GM18505 (cell line): ENCODE results near the gene COMMD3.
A peak's percentile ranks its signal among the peaks of the same experiment; 100 is the strongest.

Experiments
- ATAC-seq: cut with Tn5 transposase; IDR thresholded peaks from one replicate; pipeline ENCODE4 v1.9.1; 2021; ENCODE audit not compliant: unreplicated experiment
- POLR2A ChIP-seq: IDR thresholded peaks from 4 replicates; pipeline ENCODE4 v1.6.1; 2011; ENCODE audit warnings: borderline replicate concordance; ENCODE audit not compliant: insufficient read depth, insufficient read length; ENCODE audit errors: extremely low read depth

The COMMD3 gene

DNA sequence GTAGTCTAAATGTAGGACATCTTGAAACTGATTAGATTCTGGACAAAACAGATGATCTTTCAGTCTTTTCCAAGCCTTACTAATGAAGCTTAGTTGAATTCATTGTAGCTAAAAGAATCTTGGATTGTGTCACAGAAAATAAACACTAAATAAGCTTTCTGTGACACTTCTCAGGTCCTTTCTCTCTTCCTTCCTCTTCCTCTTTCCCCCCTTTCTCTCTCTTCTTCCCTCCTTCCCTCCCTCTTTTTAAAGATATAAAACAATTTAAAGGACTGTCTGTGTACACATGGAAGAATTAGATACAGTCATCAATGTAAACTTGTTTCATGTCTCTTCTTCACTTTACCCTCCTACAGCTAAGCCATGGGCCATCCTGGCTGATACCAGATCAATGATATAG, 5.3 kb upstream of the COMMD3 start:
- ATAC-seq = no peak
- no peak for TF ChIP-seq POLR2A

DNA sequence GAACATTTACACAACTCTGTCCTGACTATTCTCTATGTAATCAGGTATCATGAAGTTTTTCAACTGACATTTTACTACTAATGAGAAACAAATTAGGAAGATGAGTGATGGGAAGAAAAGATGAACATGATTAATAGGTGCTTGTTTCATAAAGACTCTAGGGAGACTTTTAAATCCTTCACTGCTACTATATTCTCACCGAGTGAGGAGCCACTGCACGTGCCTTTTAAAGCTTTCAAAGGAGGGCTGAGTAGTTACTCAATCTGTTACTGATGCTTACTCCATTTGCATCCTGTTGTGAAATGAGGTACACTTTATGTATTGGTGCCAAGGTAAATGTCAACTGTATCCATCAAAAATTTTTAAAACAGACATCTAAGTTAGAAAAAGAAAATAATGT, 1.3 kb upstream of the COMMD3 start:
- no peak for TF ChIP-seq POLR2A
- ATAC-seq = no peak

DNA sequence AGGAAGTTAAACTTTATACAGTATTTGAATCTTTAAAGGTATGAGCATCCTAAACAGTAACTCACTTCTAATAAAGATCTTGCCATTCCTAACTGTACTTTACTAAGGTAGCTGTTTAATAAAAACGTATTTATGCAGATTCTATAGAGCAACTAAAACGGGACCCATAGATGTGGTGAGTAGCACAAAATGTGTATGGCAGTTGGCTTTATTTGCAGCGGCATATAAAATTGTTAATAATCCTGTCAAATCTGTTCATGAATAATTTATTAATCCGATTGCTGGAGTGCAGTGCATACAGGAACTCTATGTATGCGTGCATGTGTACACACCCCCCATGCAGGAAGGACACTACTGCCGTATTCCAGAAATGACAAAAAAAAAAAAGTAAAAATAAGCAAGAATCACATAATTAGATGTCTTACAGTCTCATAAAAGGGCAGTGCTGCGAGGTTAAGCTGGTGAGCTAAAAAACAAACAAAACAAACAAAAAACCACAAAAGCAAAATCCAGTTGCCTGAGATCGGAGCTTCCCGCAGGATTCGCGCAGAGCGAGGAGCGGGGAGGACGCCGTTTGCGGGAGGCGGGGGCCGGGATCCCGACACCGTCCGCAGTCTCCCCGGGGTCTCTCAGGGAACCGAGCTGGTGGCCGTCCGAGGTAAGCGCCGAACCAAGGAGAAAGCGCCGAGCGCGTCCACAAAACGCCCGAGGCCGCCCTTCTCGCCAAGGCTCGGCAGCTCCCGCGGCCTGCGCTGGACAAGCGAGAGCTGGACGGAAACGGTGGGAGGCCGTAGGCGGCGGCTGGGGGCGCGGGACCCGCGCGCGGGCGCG, 518 bp upstream of the COMMD3 start:
- ATAC-seq = peak; percentile 26
- TF ChIP-seq POLR2A = no peak

DNA sequence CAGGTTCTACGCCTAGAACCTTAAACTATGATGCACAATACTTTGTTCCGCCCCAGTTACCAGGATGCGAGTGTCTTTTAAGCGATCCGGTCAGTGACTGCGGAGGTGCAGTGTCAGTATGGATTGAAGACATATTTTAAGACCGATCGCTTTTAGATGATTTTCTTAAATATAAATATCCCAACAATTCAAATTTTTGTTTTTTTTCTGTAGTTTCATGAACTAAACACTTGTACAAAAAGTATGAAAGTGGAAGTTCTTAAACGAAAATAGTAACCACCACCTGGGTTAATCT, 835 bp downstream of the COMMD3 start:
- peak; percentile 15 for ATAC-seq

DNA sequence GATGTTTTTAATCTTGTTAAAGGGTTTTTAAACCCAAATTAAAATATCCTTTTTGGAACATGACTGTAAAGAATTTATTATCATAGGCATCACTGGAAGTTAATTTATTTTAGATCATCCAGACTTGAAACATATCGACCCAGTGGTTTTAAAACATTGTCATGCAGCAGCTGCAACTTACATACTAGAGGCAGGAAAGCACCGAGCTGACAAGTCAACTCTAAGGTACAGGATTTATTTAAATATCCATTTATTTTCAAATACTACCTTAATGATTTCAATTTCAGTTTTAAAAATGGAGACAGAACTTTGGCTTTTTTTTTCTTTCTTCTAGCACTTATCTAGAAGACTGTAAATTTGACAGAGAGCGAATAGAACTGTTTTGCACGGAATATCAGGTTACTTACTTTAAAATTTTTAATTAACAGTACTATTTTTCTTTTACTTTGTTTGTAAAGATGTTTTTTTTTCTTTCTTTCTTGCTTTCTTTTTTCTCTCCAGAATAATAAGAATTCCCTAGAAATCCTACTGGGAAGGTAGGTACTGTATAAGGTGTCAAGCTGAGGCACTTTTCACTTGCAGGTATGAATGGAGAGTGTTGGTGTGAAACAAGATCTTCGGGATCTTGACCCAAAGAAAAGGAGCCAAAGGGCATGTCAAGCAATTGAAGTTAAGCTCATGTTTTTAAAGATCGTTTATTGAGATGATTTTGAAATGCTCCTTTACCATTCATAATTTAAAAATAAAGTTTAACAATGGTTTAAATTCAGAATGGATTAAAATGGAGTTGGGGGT, 1.8 kb downstream of the COMMD3 start:
- ATAC-seq = no peak
- no peak for TF ChIP-seq POLR2A

More for the DNA sequence above, 835 bp downstream of the COMMD3 start:
- no peak for TF ChIP-seq POLR2A

DNA sequence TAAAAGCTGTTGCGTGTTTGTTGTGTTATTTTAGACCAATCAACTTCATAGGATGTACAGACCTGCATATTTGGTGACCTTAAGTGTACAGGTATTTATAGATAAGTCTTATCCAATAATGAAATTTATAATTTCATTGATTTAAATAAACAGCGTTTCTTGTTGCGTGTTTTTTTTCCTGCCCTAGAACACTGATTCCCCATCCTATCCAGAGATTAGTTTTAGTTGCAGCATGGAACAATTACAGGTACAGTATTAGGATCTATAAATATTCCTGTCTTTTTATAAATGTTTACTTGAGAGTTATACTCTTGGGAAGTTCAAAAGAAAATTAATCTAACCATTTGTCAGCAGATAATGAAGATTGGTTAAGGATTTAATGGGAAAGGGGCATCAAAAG, 2.6 kb downstream of the COMMD3 start:
- no peak for ATAC-seq
- no peak for TF ChIP-seq POLR2A

DNA sequence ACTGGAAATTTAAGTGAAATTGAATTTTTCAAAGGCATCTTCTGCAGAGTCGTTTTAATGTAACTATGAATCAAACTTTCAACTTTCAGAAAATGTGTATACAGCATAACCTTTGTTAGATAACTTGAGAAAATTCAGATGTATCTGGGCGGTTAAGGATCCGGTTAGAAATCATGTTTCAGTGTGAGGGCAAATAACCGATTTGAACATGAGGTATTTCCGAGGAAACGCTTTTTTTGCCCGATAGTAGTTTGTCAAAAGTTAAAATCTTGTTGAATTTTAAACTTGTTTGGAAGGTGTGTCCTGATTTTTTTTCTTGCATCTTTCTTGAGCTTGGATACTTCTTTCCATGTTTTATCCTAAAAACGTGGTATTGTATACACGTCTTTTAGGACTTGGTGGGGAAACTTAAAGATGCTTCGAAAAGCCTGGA, 3.4 kb downstream of the COMMD3 start:
- no peak for TF ChIP-seq POLR2A
- no peak for ATAC-seq

DNA sequence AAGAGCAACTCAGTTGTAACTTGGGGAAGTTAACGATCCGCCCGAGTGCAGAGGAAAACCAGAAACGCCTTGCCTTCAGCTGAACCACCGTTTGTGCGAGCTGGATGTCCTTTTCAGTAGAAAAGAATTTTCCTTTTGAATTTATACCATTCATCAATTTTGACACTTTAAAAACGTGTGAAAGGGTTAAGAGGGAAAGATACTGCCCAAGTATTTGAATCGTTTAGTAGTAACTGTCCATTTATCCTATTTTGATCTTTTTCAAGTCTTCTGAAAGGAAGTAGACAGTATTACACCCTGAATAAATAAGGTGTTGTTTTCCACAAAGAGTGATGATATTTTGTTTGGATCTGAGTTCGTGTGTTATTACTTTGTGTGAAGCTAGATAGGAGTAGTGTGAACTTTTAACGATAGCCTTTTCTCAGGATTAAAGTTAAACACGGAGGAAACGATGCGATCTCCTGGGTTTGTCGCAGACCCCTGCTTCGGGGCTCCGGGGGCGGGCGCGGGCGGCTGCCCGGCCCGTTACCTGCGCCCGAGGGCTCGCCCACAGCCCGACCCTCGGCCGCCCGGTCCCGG, 3.9 kb downstream of the COMMD3 start:
- no peak for TF ChIP-seq POLR2A

DNA sequence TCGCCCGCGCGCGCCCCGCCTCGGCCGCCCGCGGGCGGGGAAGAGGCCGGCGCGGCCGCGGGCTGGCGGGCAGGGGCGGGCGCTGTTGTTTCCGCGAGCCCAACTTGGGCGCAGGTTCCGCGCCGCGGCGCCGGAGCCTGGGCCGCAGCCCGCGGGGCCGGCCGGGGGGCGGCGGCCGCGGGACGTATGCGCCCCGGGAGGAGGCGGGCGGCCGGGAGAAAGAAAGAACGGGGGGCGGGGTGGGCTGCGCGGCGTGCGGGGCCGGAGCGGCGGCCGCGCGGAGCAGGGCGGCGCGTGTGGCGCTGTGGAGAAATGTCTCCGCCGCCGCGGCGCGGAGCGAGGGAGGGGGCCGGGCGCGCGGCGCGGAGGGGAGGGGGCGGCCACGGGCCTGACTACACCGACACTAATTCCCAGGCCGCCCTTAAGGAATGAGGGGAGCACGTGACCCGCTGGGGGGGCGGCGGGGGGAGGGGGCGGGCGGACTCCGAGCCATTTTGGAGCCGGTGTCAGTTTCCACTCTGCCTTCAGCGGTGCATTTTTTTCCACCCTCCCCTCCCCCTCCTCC, 4.5 kb downstream of the COMMD3 start, which contains the start of gene BMI1:
Gene BMI1, plus strand, starts transcription at position 509 of the 565 bp plus-strand sequence. CDS start 5,351 bp downstream, outside the sequence.
- TF ChIP-seq POLR2A = no peak
- peak; percentile 27 for ATAC-seq

More for the DNA sequence above, 3.9 kb downstream of the COMMD3 start:
- ATAC-seq = no peak

DNA sequence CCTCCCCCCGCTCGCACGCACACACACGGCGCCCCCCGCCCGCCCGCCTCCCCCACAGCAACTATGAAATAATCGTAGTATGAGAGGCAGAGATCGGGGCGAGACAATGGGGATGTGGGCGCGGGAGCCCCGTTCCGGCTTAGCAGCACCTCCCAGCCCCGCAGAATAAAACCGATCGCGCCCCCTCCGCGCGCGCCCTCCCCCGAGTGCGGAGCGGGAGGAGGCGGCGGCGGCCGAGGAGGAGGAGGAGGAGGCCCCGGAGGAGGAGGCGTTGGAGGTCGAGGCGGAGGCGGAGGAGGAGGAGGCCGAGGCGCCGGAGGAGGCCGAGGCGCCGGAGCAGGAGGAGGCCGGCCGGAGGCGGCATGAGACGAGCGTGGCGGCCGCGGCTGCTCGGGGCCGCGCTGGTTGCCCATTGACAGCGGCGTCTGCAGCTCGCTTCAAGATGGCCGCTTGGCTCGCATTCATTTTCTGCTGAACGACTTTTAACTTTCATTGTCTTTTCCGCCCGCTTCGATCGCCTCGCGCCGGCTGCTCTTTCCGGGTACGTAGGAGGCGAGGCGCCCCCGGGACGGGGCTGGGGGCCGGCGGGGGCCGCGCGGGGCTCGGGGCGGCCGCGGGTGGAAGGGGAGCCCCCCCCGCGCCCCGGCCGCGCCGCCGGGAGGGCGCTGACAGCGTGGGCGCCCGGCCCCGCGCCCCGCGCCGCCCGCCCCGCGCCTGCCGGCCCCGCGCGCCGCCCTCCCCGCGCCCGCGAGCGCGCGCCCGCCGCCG, 5.2 kb downstream of the COMMD3 start:
- no peak for ATAC-seq
- TF ChIP-seq POLR2A = peak; percentile 58

DNA sequence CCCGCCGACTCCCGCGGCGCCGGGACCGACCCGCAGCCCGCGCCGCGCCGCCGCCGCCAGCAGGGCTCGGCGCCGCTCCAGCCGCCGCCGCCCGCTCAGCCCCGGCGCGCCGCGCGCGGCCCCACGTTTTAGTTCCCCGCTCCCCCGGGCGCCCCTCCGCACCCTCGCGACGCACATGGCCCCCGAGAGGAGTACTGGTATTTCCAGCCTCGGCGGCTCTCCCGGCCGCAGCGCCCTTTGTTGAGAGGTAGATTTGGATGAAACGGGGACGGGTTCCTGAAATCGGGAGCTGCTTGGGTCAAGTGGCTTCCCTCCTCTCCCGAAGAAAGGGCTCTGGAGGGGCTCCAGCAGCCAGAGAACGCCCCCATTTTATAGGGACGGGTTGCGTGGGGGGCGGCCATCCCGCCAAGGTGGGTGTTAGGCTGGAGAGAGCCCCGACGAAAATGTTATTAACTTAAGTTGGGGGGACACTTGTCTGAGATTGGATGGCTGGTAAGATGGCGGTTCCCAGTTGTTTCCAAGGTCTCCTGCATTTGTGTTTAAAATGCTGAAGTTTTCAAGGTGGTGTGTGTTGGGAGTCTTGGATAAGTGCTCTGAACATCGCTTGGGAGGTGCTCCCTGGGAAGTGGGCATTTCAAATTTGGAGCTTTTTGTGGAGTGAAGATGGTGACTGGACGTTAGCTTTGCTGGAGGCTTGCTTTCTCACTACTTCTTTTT, 5.9 kb downstream of the COMMD3 start:
- ATAC-seq = no peak
- no peak for TF ChIP-seq POLR2A

DNA sequence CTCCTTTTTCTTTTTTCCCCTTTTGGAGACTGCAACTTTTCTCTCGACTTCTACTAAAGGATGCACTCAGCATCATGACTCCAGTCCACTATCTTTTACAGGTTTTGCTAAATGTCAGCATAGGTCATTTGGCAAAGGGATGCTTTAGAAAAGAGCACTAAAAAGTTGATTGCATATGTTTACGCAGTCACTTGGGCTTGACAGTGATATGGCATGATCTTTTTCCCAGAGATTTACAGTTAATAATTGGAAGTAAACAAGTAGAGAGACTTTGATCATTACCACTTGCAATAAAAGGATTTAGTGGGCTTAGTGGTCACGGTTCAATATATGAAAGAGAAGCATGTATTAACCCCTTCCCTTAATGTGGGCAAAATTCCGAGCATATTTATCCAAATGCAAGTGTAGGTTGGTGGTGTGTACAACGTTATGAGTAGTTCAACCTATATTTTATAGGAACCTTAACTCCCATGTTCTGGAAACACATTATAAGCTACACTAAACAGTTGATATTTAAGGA, 6.5 kb downstream of the COMMD3 start:
- no peak for ATAC-seq
- TF ChIP-seq POLR2A = no peak
